GM23338 (cell line): Measurements from ENCODE around the gene CDCA4. TPM values are rescaled to one million over a fixed set of nuclear protein-coding genes. Genes with fewer than 3 reads are reported as not detected.

ENCODE experiments used
- ATAC-seq: fragments of 200-7000 bp; cut with Tn5 transposase; 3 replicates; pipeline ENCODE4 v1.9.1; 2020
- DNase-seq: peaks from one replicate; pipeline ENCODE4 v3.0.0-alpha.2; 2015; ENCODE audit warnings: low spot score
- H2AFZ ChIP-seq: fragments of 200-600 bp; sonication (generic); 2 replicates; pipeline ENCODE4 v1.8.0; 2016; ENCODE audit warnings: antibody characterized with exemption, mild to moderate bottlenecking, moderate library complexity
- H3F3A ChIP-seq: fragments of 200-600 bp; sonication (generic); replicated peaks from 2 replicates; pipeline ENCODE4 v1.8.0; 2017; ENCODE audit warnings: antibody characterized with exemption, mixed run types, low read depth
- H3K27ac ChIP-seq: fragments of 200-600 bp; sonication (generic); 2 replicates; pipeline ENCODE4 v1.6.1; 2016; ENCODE audit warnings: low read depth
- H3K27me3 ChIP-seq: fragments of 200-600 bp; sonication (generic); 2 replicates; pipeline ENCODE4 v1.8.0; 2016; ENCODE audit warnings: mild to moderate bottlenecking, mixed run types, moderate library complexity; ENCODE audit not compliant: insufficient read depth
- H3K36me3 ChIP-seq: fragments of 200-600 bp; sonication (generic); 2 replicates; pipeline ENCODE4 v1.8.0; 2016; ENCODE audit warnings: mild to moderate bottlenecking; ENCODE audit not compliant: insufficient read depth
- H3K4me1 ChIP-seq: fragments of 200-600 bp; sonication (generic); 2 replicates; pipeline ENCODE4 v1.8.0; 2016; ENCODE audit warnings: mild to moderate bottlenecking, moderate library complexity; ENCODE audit not compliant: insufficient read depth
- H3K4me2 ChIP-seq: fragments of 200-600 bp; sonication (generic); 2 replicates; pipeline ENCODE4 v1.7.1; 2017; ENCODE audit warnings: mixed run types
- H3K4me3 ChIP-seq: fragments of 200-600 bp; sonication (generic); 2 replicates; pipeline ENCODE4 v1.6.1; 2016; ENCODE audit warnings: mixed run types
- H3K79me2 ChIP-seq: fragments of 200-600 bp; sonication (generic); replicated peaks from 2 replicates; pipeline ENCODE4 v1.8.0; 2017; ENCODE audit warnings: mild to moderate bottlenecking; ENCODE audit not compliant: insufficient read depth
- H3K9me2 ChIP-seq: fragments of 200-600 bp; sonication (generic); 2 replicates; pipeline ENCODE4 v1.8.0; 2017; ENCODE audit not compliant: insufficient read depth
- H4K20me1 ChIP-seq: fragments of 200-600 bp; sonication (generic); replicated peaks from 2 replicates; pipeline ENCODE4 v1.8.0; 2017; ENCODE audit warnings: mild to moderate bottlenecking; ENCODE audit not compliant: insufficient read depth
- H3K27ac Mint-ChIP-seq: 2 replicates; pipeline ENCODE4 v1.8.0; 2020; ENCODE audit warnings: inconsistent platforms, mild to moderate bottlenecking, moderate library complexity, mixed read lengths
- H3K27me3 Mint-ChIP-seq: 3 replicates; pipeline ENCODE4 v1.8.0; 2022; ENCODE audit warnings: low read depth, mild to moderate bottlenecking, moderate library complexity, mixed read lengths, inconsistent platforms; ENCODE audit not compliant: insufficient read depth, poor library complexity
- H3K36me3 Mint-ChIP-seq: 3 replicates; pipeline ENCODE4 v1.8.0; 2021; ENCODE audit warnings: low read depth, mild to moderate bottlenecking, inconsistent platforms, moderate library complexity, mixed read lengths
- H3K4me1 Mint-ChIP-seq: 3 replicates; pipeline ENCODE4 v1.8.0; 2020; ENCODE audit warnings: mild to moderate bottlenecking, inconsistent platforms, mixed read lengths
- H3K4me3 Mint-ChIP-seq: 3 replicates; pipeline ENCODE4 v1.8.0; 2021; ENCODE audit warnings: moderate library complexity, mild to moderate bottlenecking, inconsistent platforms, mixed read lengths
- H3K9me3 Mint-ChIP-seq: 3 replicates; pipeline ENCODE4 v1.8.0; 2020; ENCODE audit warnings: moderate library complexity, mild to moderate bottlenecking, inconsistent platforms, mixed read lengths
- CREB1 ChIP-seq: fragments of 250-450 bp; sonication (Bioruptor Pico); IDR thresholded peaks from 2 replicates; pipeline ENCODE4 v1.5.0; 2020; ENCODE audit warnings: low read depth, mild to moderate bottlenecking, moderate library complexity
- CTCF ChIP-seq, 2 experiments: fragments of 200-600 bp in 1 of 2; sonication (generic) in 1 of 2; conservative IDR thresholded peaks; 2 replicates each; pipeline versions ENCODE4 v1.5.1 to v1.6.1; 2016 to 2017; ENCODE audit warnings: antibody characterized with exemption in 2 of 2, low read depth in 2 of 2, mild to moderate bottlenecking in 2 of 2, moderate library complexity in 1 of 2
- ETS1 ChIP-seq: IDR thresholded peaks from 2 replicates; pipeline ENCODE4 v1.6.1; 2016; ENCODE audit warnings: antibody characterized with exemption
- EZH2 ChIP-seq: fragments of 200-600 bp; sonication (generic); IDR thresholded peaks from one replicate; pipeline ENCODE4 v1.8.0; 2017; ENCODE audit warnings: antibody characterized with exemption, mild to moderate bottlenecking, low read depth; ENCODE audit not compliant: unreplicated experiment
- EZH2phosphoT487 ChIP-seq: fragments of 200-600 bp; sonication (generic); IDR thresholded peaks from one replicate; pipeline ENCODE4 v1.8.1; 2018; ENCODE audit warnings: antibody characterized with exemption; ENCODE audit not compliant: unreplicated experiment
- POLR2AphosphoS5 ChIP-seq: IDR thresholded peaks from 2 replicates; pipeline ENCODE4 v1.6.1; 2016; ENCODE audit warnings: antibody characterized with exemption, low read depth
- REST ChIP-seq: IDR thresholded peaks from one replicate; pipeline ENCODE4 v1.6.1; 2018; ENCODE audit warnings: antibody characterized with exemption; ENCODE audit not compliant: unreplicated experiment
- STAT1 ChIP-seq: IDR thresholded peaks from one replicate; pipeline ENCODE4 v1.6.1; 2016; ENCODE audit warnings: antibody characterized with exemption; ENCODE audit not compliant: unreplicated experiment
- ZNF331 ChIP-seq: fragments of 250-450 bp; sonication (Bioruptor Pico); IDR thresholded peaks from 2 replicates; pipeline ENCODE4 v1.5.0; 2020; ENCODE audit warnings: low read depth, mild to moderate bottlenecking, moderate library complexity
- ZNF462 ChIP-seq: fragments of 250-450 bp; sonication (Bioruptor Pico); IDR thresholded peaks from 2 replicates; pipeline ENCODE4 v1.5.0; 2020; ENCODE audit warnings: mild to moderate bottlenecking, moderate library complexity
- polyA plus RNA-seq: library from polyadenylated mRNA; unstranded; fragments of >200 nt; fragmentation: Nextera tagmentation; extraction: Ambion mirVana; gene quantifications from 2 replicates; pipeline ENCODE4 v1.2.1, GENCODE V29; 2016
- total RNA-seq: library from RNA; depleted of rRNA; stranded (reverse); fragments of >200 nt; shearing (Covaris generic); gene quantifications from 2 replicates; pipeline ENCODE4 v1.2.3, GENCODE V29; 2014

CDCA4 gene
- total and polyA plus RNA-seq, 2 experiments from 2014 or later: 32.6 to 70.7 TPM

- H3K27me3 Mint-ChIP-seq: peaks cover 10% of the 10 kb centered on the region
- no peaks in the 10 kb centered on the region for H3F3A ChIP-seq
- H4K20me1 ChIP-seq: no peaks in the 10 kb centered on the region
- no peak for DNase-seq
- H3K27ac ChIP-seq: no peak overlapping the region
- peak overlapping the region; percentile 56 for H3K4me3 Mint-ChIP-seq
- no peaks in the 10 kb centered on the region for H3K79me2 ChIP-seq
- H3K36me3 Mint-ChIP-seq: no peaks in the 10 kb centered on the region; the same call in 2 of the 3 replicates
- no peak for ATAC-seq
- H3K9me2 ChIP-seq: no peaks in the 10 kb centered on the region
- no peak overlapping the region for H2AFZ ChIP-seq
- no peaks in the 10 kb centered on the region; the same call in 2 of the 3 replicates for H3K9me3 Mint-ChIP-seq
- H3K4me3 ChIP-seq: no peak overlapping the region
- H3K4me1 ChIP-seq: no peaks in the 10 kb centered on the region
- H3K27ac Mint-ChIP-seq: no peak overlapping the region
- TF ChIP-seq CTCF (conservative IDR thresholded peaks at IDR 0.05; ENCODE audit: low read depth in 2 of 2) (no peak), ZNF462 (no peak), POLR2AphosphoS5 (no peak), ZNF331 (CRISPR knock-in tag) (no peak), STAT1 (no peak), EZH2 (no peak), CREB1 (CRISPR knock-in tag) (no peak), REST (no peak), EZH2phosphoT487 (no peak), ETS1 (no peak)
- H3K4me1 Mint-ChIP-seq: no peaks in the 10 kb centered on the region; the same call in 2 of the 3 replicates
- H3K36me3 ChIP-seq: no peaks in the 10 kb centered on the region
- peaks cover 7% of the 10 kb centered on the region for H3K27me3 ChIP-seq
- H3K4me2 ChIP-seq: no peak overlapping the region
Observed at GRCh38 chr14:104984056-104984894, 36.6 kb downstream of the CDCA4 start.
